ENCODE data around the gene KCTD16.

Gene KCTD16

GRCh38 chr5:144276034-144276822, 105.6 kb downstream of the KCTD16 start:
- DNase-seq = no peak
- Histone ChIP-seq H3K27me3 (replicated peaks) (no peaks in the 10 kb centered on the region), H3K36me3 (replicated peaks) (no peaks in the 10 kb centered on the region), H3K27ac (no peak overlapping the region), H3K4me3 (ENCODE audit: low read depth, low read length) (no peak overlapping the region)
- no peak for TF ChIP-seq CTCF (IDR thresholded peaks at IDR 0.05; ENCODE audit: low read depth, low read length, missing control alignments)
- in situ Hi-C loops (cut with HindIII; ENCODE audit: low pct_ligation_motif_present, low sequenced_read_pairs) = no loop called here

- DNase-seq = no peak
- no peak overlapping the region for H3K4me3 ChIP-seq (ENCODE audit: low read depth, low read length)
- no peaks in the 10 kb centered on the region for H3K36me3 ChIP-seq (replicated peaks)
- in situ Hi-C loops (cut with HindIII; ENCODE audit: low pct_ligation_motif_present, low sequenced_read_pairs) = no loop called here
- H3K27ac ChIP-seq = no peak overlapping the region
- TF ChIP-seq CTCF (IDR thresholded peaks at IDR 0.05; ENCODE audit: low read depth, low read length, missing control alignments) = no peak
- no peaks in the 10 kb centered on the region for H3K27me3 ChIP-seq (replicated peaks)
Measured at GRCh38 chr5:144281784-144282183, 111.1 kb downstream of the KCTD16 start.

- Histone ChIP-seq H3K27ac (no peak overlapping the region), H3K4me3 (ENCODE audit: low read depth, low read length) (no peak overlapping the region), H3K36me3 (replicated peaks) (no peaks in the 10 kb centered on the region), H3K27me3 (replicated peaks) (no peaks in the 10 kb centered on the region)
- in situ Hi-C loops (cut with HindIII; ENCODE audit: low pct_ligation_motif_present, low sequenced_read_pairs) = no loop called here
- TF ChIP-seq CTCF (IDR thresholded peaks at IDR 0.05; ENCODE audit: low read depth, low read length, missing control alignments) = no peak
- DNase-seq = no peak
Measured at GRCh38 chr5:144284036-144284435, 113.4 kb downstream of the KCTD16 start.

- Histone ChIP-seq H3K4me3 (ENCODE audit: low read depth, low read length) (no peak overlapping the region), H3K27ac (no peak overlapping the region), H3K36me3 (replicated peaks) (no peaks in the 10 kb centered on the region), H3K27me3 (replicated peaks) (no peaks in the 10 kb centered on the region)
- in situ Hi-C loops (cut with HindIII; ENCODE audit: low pct_ligation_motif_present, low sequenced_read_pairs) = no loop called here
- no peak for TF ChIP-seq CTCF (IDR thresholded peaks at IDR 0.05; ENCODE audit: low read depth, low read length, missing control alignments)
- no peak for DNase-seq
Measured at GRCh38 chr5:144284931-144285502, 114.3 kb downstream of the KCTD16 start.

GRCh38 chr5:144289277-144289676, 118.6 kb downstream of the KCTD16 start:
- no peaks in the 10 kb centered on the region for H3K36me3 ChIP-seq (replicated peaks)
- no peak for TF ChIP-seq CTCF (IDR thresholded peaks at IDR 0.05; ENCODE audit: low read depth, low read length, missing control alignments)
- DNase-seq = no peak
- H3K4me3 ChIP-seq (ENCODE audit: low read depth, low read length) = no peak overlapping the region
- in situ Hi-C loops (cut with HindIII; ENCODE audit: low pct_ligation_motif_present, low sequenced_read_pairs) = no loop called here
- no peaks in the 10 kb centered on the region for H3K27me3 ChIP-seq (replicated peaks)
- H3K27ac ChIP-seq = no peak overlapping the region

Measured in brain microvascular endothelial cell (primary cell).